HFFc6 (cell line): Measurements from ENCODE around the gene REX1BD. TPM values are rescaled to one million over a fixed set of nuclear protein-coding genes. Genes with fewer than 3 reads are reported as not detected.

Experiments used
- DNase-seq: peaks from one replicate; pipeline ENCODE4 v3.0.0-alpha.2; 2018
- H3K27ac Mint-ChIP-seq: 2 replicates; pipeline ENCODE4 v1.8.0; 2020; ENCODE audit warnings: mild to moderate bottlenecking, mixed read lengths
- H3K27me3 Mint-ChIP-seq: 2 replicates; pipeline ENCODE4 v1.8.0; 2021; ENCODE audit warnings: mild to moderate bottlenecking, moderate library complexity, mixed read lengths; ENCODE audit not compliant: insufficient read depth
- H3K36me3 Mint-ChIP-seq: 2 replicates; pipeline ENCODE4 v1.8.0; 2021; ENCODE audit warnings: low read depth, mixed read lengths
- H3K4me1 Mint-ChIP-seq: 2 replicates; pipeline ENCODE4 v1.8.0; 2020; ENCODE audit warnings: low read depth, mixed read lengths
- H3K4me3 Mint-ChIP-seq: 2 replicates; pipeline ENCODE4 v1.8.0; 2020; ENCODE audit warnings: mild to moderate bottlenecking, moderate library complexity, mixed read lengths
- H3K9me3 Mint-ChIP-seq: 2 replicates; pipeline ENCODE4 v1.8.0; 2020; ENCODE audit warnings: mild to moderate bottlenecking, mixed read lengths
- CTCF ChIP-seq: fragments of 200-600 bp; sonication (generic); IDR thresholded peaks from 2 replicates; pipeline ENCODE4 v1.5.0; 2021; ENCODE audit warnings: antibody characterized with exemption, mild to moderate bottlenecking
- total RNA-seq, 6 experiments: library from RNA; stranded (reverse); fragmentation: NEBNext Ultra II Directional; extraction: Animal tissue kit (Norgen Biotek cat#: 25700); gene quantifications; 2 replicates in 1 of 6; 3 replicates in 5 of 6; pipeline ENCODE4 v1.2.3, GENCODE V29; 2021

The REX1BD gene
- total RNA-seq, 6 experiments from 2014 or later, result 50.2 to 73.8 (median 60.8) TPM

GRCh38 chr19:18605546-18606280 lies 17.1 kb downstream of the REX1BD start:
- H3K9me3 Mint-ChIP-seq, result no peaks in the 10 kb centered on the region
- no peak for DNase-seq
- H3K27me3 Mint-ChIP-seq, result peaks cover 33% of the 10 kb centered on the region
- H3K4me1 Mint-ChIP-seq, result no peaks in the 10 kb centered on the region
- H3K4me3 Mint-ChIP-seq, result peak overlapping the region; percentile 65
- no peaks in the 10 kb centered on the region for H3K36me3 Mint-ChIP-seq
- no peak for TF ChIP-seq CTCF
- no peak overlapping the region for H3K27ac Mint-ChIP-seq

- H3K9me3 Mint-ChIP-seq, result no peaks in the 10 kb centered on the region
- no peak within 1 kb of the TSS for H3K4me3 Mint-ChIP-seq
- peaks cover 4% of the 10 kb centered on the region; the same call in 1 of the 2 replicates for H3K4me1 Mint-ChIP-seq
- no peak within 1 kb of the TSS for H3K27ac Mint-ChIP-seq
- TF ChIP-seq CTCF, result no peak
- H3K36me3 Mint-ChIP-seq, result no peaks in the 10 kb centered on the region
- DNase-seq, result no peak
- peaks cover 38% of the 10 kb centered on the region for H3K27me3 Mint-ChIP-seq
Observed at GRCh38 chr19:18606281-18607225, 18.0 kb downstream of the REX1BD start, which contains the start of gene CRLF1. CRLF1 (minus strand) TSS chr19:18606799; CDS start chr19:18606656, 143 bp downstream.

- DNase-seq, result no peak
- Mint-ChIP-seq H3K27me3 (peaks cover 45% of the 10 kb centered on the region), H3K9me3 (no peaks in the 10 kb centered on the region), H3K27ac (no peak overlapping the region), H3K4me3 (no peak overlapping the region), H3K4me1 (peaks cover 4% of the 10 kb centered on the region; the same call in 1 of the 2 replicates), H3K36me3 (no peaks in the 10 kb centered on the region)
- no peak for TF ChIP-seq CTCF
Observed at GRCh38 chr19:18607226-18608101, 18.9 kb downstream of the REX1BD start.

- TF ChIP-seq CTCF, result no peak
- H3K27ac Mint-ChIP-seq, result no peak overlapping the region
- H3K27me3 Mint-ChIP-seq, result peaks cover 45% of the 10 kb centered on the region
- no peaks in the 10 kb centered on the region for H3K9me3 Mint-ChIP-seq
- no peaks in the 10 kb centered on the region for H3K36me3 Mint-ChIP-seq
- DNase-seq, result no peak
- peaks cover 4% of the 10 kb centered on the region; the same call in 1 of the 2 replicates for H3K4me1 Mint-ChIP-seq
- no peak overlapping the region for H3K4me3 Mint-ChIP-seq
Observed at GRCh38 chr19:18608102-18608804, 19.7 kb downstream of the REX1BD start.
